Mesenchymal stem cell (in vitro differentiated cells and primary cell): ENCODE data around the gene RARRES1. TPM values are rescaled to one million over a fixed set of nuclear protein-coding genes. Genes with fewer than 3 reads are reported as not detected.
A peak's percentile ranks its signal among the peaks of the same experiment; 100 is the strongest.

ENCODE experiments used
- DNase-seq: peaks from one replicate; pipeline ENCODE4 v3.0.0-alpha.2; 2013
- H2AFZ ChIP-seq: one replicate; pipeline ENCODE4 v1.6.1; 2013; ENCODE audit warnings: low read depth, mild to moderate bottlenecking, control low read depth, inconsistent platforms, low read length, moderate library complexity
- H2AK5ac ChIP-seq: 2 replicates; pipeline ENCODE4 v1.6.1; 2013; ENCODE audit warnings: low read length, moderate library complexity, mild to moderate bottlenecking, inconsistent platforms; ENCODE audit not compliant: severe bottlenecking
- H2BK120ac ChIP-seq: one replicate; pipeline ENCODE4 v1.6.1; 2013; ENCODE audit warnings: low read depth, mild to moderate bottlenecking, inconsistent platforms, low read length, moderate library complexity
- H2BK12ac ChIP-seq, 2 experiments: one replicate each; pipeline ENCODE4 v1.6.1; 2013; ENCODE audit warnings: inconsistent platforms in 2 of 2, low read length in 2 of 2, mild to moderate bottlenecking in 2 of 2, moderate library complexity in 2 of 2, control low read depth in 1 of 2
- H2BK15ac ChIP-seq: one replicate; pipeline ENCODE4 v1.6.1; 2013; ENCODE audit warnings: mild to moderate bottlenecking, low read depth, inconsistent platforms; ENCODE audit not compliant: poor library complexity, severe bottlenecking
- H2BK5ac ChIP-seq: 2 replicates; pipeline ENCODE4 v1.6.1; 2013; ENCODE audit warnings: low read depth, mild to moderate bottlenecking, low read length, control low read depth, inconsistent platforms; ENCODE audit not compliant: poor library complexity, severe bottlenecking
- H3K14ac ChIP-seq, 2 experiments: one replicate each; pipeline ENCODE4 v1.6.1; 2013; ENCODE audit warnings: inconsistent platforms in 2 of 2, low read length in 2 of 2, control low read depth in 1 of 2, mild to moderate bottlenecking in 1 of 2, moderate library complexity in 1 of 2
- H3K18ac ChIP-seq, 2 experiments: one replicate each; pipeline ENCODE4 v1.6.1; 2013; ENCODE audit warnings: inconsistent platforms in 2 of 2, low read length in 2 of 2, control low read depth in 1 of 2, low read depth in 1 of 2, mild to moderate bottlenecking in 1 of 2
- H3K23ac ChIP-seq, 2 experiments: one replicate each; pipeline ENCODE4 v1.6.1; 2013; ENCODE audit warnings: inconsistent platforms in 2 of 2, low read length in 2 of 2, mild to moderate bottlenecking in 2 of 2, moderate library complexity in 2 of 2, control low read depth in 1 of 2
- H3K27ac ChIP-seq: 2 replicates; pipeline ENCODE4 v1.5.1; 2013; ENCODE audit warnings: mild to moderate bottlenecking, moderate library complexity, low read length, control low read depth, inconsistent platforms; ENCODE audit not compliant: poor library complexity, severe bottlenecking
- H3K27me3 ChIP-seq, 2 experiments: 2 replicates each; pipeline versions ENCODE4 v1.6.1 to v1.7.0; 2013; ENCODE audit warnings: low read length in 2 of 2, mild to moderate bottlenecking in 2 of 2, moderate library complexity in 2 of 2, control low read depth in 1 of 2, inconsistent platforms in 1 of 2; ENCODE audit not compliant: control insufficient read depth in 1 of 2, insufficient read depth in 1 of 2
- H3K36me3 ChIP-seq, 2 experiments: 2 replicates each; pipeline versions ENCODE4 v1.6.1 to v1.7.0; 2013; ENCODE audit warnings: low read length in 2 of 2, control low read depth in 1 of 2, inconsistent platforms in 1 of 2, low read depth in 1 of 2, mild to moderate bottlenecking in 1 of 2; ENCODE audit not compliant: insufficient read depth in 2 of 2, control insufficient read depth in 1 of 2
- H3K4ac ChIP-seq, 2 experiments: one replicate each; pipeline ENCODE4 v1.6.1; 2013; ENCODE audit warnings: inconsistent platforms in 2 of 2, low read length in 2 of 2, mild to moderate bottlenecking in 2 of 2, moderate library complexity in 2 of 2, control low read depth in 1 of 2, low read depth in 1 of 2
- H3K4me1 ChIP-seq: 2 replicates; pipeline ENCODE4 v1.6.1; 2013; ENCODE audit warnings: low read depth, low read length, control low read depth; ENCODE audit not compliant: control insufficient read depth, insufficient read depth
- H3K4me2 ChIP-seq: 2 replicates; pipeline ENCODE4 v1.6.1; 2013; ENCODE audit warnings: low read length, mild to moderate bottlenecking, inconsistent platforms; ENCODE audit not compliant: poor library complexity, severe bottlenecking
- H3K4me3 ChIP-seq, 2 experiments: 2 replicates each; pipeline versions ENCODE4 v1.5.1 to v1.7.0; 2013; ENCODE audit warnings: low read length in 2 of 2, mild to moderate bottlenecking in 2 of 2, control low read depth in 1 of 2, low read depth in 1 of 2; ENCODE audit not compliant: insufficient read depth in 1 of 2
- H3K79me1 ChIP-seq: replicated peaks from 2 replicates; pipeline ENCODE4 v1.6.1; 2013; ENCODE audit warnings: mild to moderate bottlenecking, control low read depth, low read length, inconsistent platforms; ENCODE audit not compliant: poor library complexity, severe bottlenecking
- H3K9ac ChIP-seq: 2 replicates; pipeline ENCODE4 v1.7.0; 2013; ENCODE audit warnings: mild to moderate bottlenecking, low read length, moderate library complexity
- H3K9me3 ChIP-seq: 2 replicates; pipeline ENCODE4 v1.7.0; 2013; ENCODE audit warnings: mild to moderate bottlenecking, low read length; ENCODE audit not compliant: control insufficient read depth
- H4K8ac ChIP-seq: one replicate; pipeline ENCODE4 v1.6.1; 2013; ENCODE audit warnings: inconsistent platforms, mild to moderate bottlenecking, low read length, moderate library complexity
- H4K91ac ChIP-seq: one replicate; pipeline ENCODE4 v1.6.1; 2013; ENCODE audit warnings: mild to moderate bottlenecking, low read length, inconsistent platforms
- WGBS: methylation state at CpG from one replicate; pipeline ENCODE4 v1.1.7; 2013; ENCODE audit warnings: mixed read lengths; 5-methylcytosine and 5-hydroxymethylcytosine counted together
- polyA plus RNA-seq, 2 experiments: library from polyadenylated mRNA; stranded (reverse); fragments of 200-250 nt; gene quantifications; one replicate each; pipeline ENCODE4 v1.2.3, GENCODE V29; 2013

RARRES1 gene
- 1.3 TPM for polyA plus RNA-seq (2013, experiment 1 of 2)
- polyA plus RNA-seq (2013, experiment 2 of 2), result 0.63 TPM

GRCh38 chr3:158731938-158732855 is at the start of gene RARRES1:
RARRES1 (minus strand) TSS chr3:158732457; CDS start chr3:158732415, 42 bp downstream.
- Histone ChIP-seq H2AFZ (peak within 1 kb of the TSS; percentile 73), H3K36me3 (peaks cover 3 to 4% of the 10 kb centered on the region in 2 experiments), H3K9ac (peak within 1 kb of the TSS; percentile 79), H3K9me3 (peaks cover 12% of the 10 kb centered on the region), H3K18ac (peak within 1 kb of the TSS; percentile 86 to 96), H3K4me3 (peak within 1 kb of the TSS; percentile 73 to 81), H3K79me1 (peaks cover 4% of the 10 kb centered on the region), H4K8ac (peak within 1 kb of the TSS; percentile 90), H3K14ac (peak within 1 kb of the TSS; percentile 16 to 90), H2BK5ac (no peak within 1 kb of the TSS), H2BK120ac (no peak within 1 kb of the TSS), H2BK12ac (peak within 1 kb of the TSS; percentile 1 to 52), H2BK15ac (peak within 1 kb of the TSS; percentile 62), H4K91ac (peak within 1 kb of the TSS; percentile 97), H3K27me3 (peaks cover 0 to 3% of the 10 kb centered on the region in 2 experiments), H3K23ac (peak within 1 kb of the TSS in 1 of 2 experiments; percentile 78), H2AK5ac (no peak within 1 kb of the TSS), H3K4me1 (peaks cover 12% of the 10 kb centered on the region), H3K4me2 (peak within 1 kb of the TSS; percentile 97), H3K27ac (no peak within 1 kb of the TSS), H3K4ac (peak within 1 kb of the TSS; percentile 69 to 71)
- peak; percentile 75 for DNase-seq
- WGBS, result 3% methylated on average over 89 of the region's 101 CpGs

GRCh38 chr3:158781849-158782248 is 49.6 kb upstream of the RARRES1 start:
- H3K27ac ChIP-seq, result no peak overlapping the region
- no peak overlapping the region for H3K4me3 ChIP-seq
- H2AFZ ChIP-seq, result no peak overlapping the region
- H2BK12ac ChIP-seq, result no peak overlapping the region
- peaks cover 5% of the 10 kb centered on the region for H3K9me3 ChIP-seq
- no peak overlapping the region for H3K18ac ChIP-seq
- H2BK15ac ChIP-seq, result no peak overlapping the region
- no peak overlapping the region for H4K91ac ChIP-seq
- H4K8ac ChIP-seq, result no peak overlapping the region
- H2AK5ac ChIP-seq, result no peak overlapping the region
- WGBS, result no CpG with 5 or more reads among the region's 1 CpG
- no peak overlapping the region for H3K9ac ChIP-seq
- H3K4me1 ChIP-seq, result no peaks in the 10 kb centered on the region
- H3K23ac ChIP-seq, result no peak overlapping the region
- H3K36me3 ChIP-seq, result no peaks in the 10 kb centered on the region
- H3K27me3 ChIP-seq, result no peaks in the 10 kb centered on the region
- no peak overlapping the region for H3K14ac ChIP-seq
- H2BK5ac ChIP-seq, result no peak overlapping the region
- no peaks in the 10 kb centered on the region for H3K79me1 ChIP-seq
- DNase-seq, result no peak
- H3K4ac ChIP-seq, result no peak overlapping the region
- H3K4me2 ChIP-seq, result no peak overlapping the region
- no peak overlapping the region for H2BK120ac ChIP-seq

- no peak overlapping the region for H3K9ac ChIP-seq
- no peak overlapping the region for H2BK120ac ChIP-seq
- DNase-seq, result no peak
- no peaks in the 10 kb centered on the region for H3K79me1 ChIP-seq
- WGBS, result 96% methylated on average over 2 of the region's 2 CpGs
- H4K91ac ChIP-seq, result no peak overlapping the region
- H2BK5ac ChIP-seq, result no peak overlapping the region
- H2AFZ ChIP-seq, result no peak overlapping the region
- no peaks in the 10 kb centered on the region for H3K36me3 ChIP-seq
- no peak overlapping the region for H4K8ac ChIP-seq
- H3K27me3 ChIP-seq, result no peaks in the 10 kb centered on the region
- no peak overlapping the region for H3K4me2 ChIP-seq
- no peak overlapping the region for H2BK12ac ChIP-seq
- H3K9me3 ChIP-seq, result peaks cover 4% of the 10 kb centered on the region
- H3K4me3 ChIP-seq, result no peak overlapping the region
- H2BK15ac ChIP-seq, result no peak overlapping the region
- no peak overlapping the region for H3K14ac ChIP-seq
- no peak overlapping the region for H3K23ac ChIP-seq
- H3K18ac ChIP-seq, result no peak overlapping the region
- H3K4me1 ChIP-seq, result peaks cover 1% of the 10 kb centered on the region
- H3K27ac ChIP-seq, result no peak overlapping the region
- H2AK5ac ChIP-seq, result no peak overlapping the region
- H3K4ac ChIP-seq, result no peak overlapping the region
Observed at GRCh38 chr3:158781191-158781590, 48.9 kb upstream of the RARRES1 start.

- H2AFZ ChIP-seq, result no peak overlapping the region
- no peak overlapping the region for H3K14ac ChIP-seq
- no peak overlapping the region for H2AK5ac ChIP-seq
- WGBS, result no CpG with 5 or more reads among the region's 1 CpG
- H2BK5ac ChIP-seq, result no peak overlapping the region
- H2BK120ac ChIP-seq, result no peak overlapping the region
- DNase-seq, result no peak
- no peak overlapping the region for H3K4me3 ChIP-seq
- H4K91ac ChIP-seq, result no peak overlapping the region
- no peak overlapping the region for H2BK12ac ChIP-seq
- H3K23ac ChIP-seq, result no peak overlapping the region
- no peaks in the 10 kb centered on the region for H3K36me3 ChIP-seq
- no peak overlapping the region for H3K9ac ChIP-seq
- no peak overlapping the region for H2BK15ac ChIP-seq
- H3K27ac ChIP-seq, result no peak overlapping the region
- no peaks in the 10 kb centered on the region for H3K27me3 ChIP-seq
- no peak overlapping the region for H4K8ac ChIP-seq
- no peak overlapping the region for H3K4me2 ChIP-seq
- H3K79me1 ChIP-seq, result no peaks in the 10 kb centered on the region
- peaks cover under 1% of the 10 kb centered on the region for H3K9me3 ChIP-seq
- H3K4me1 ChIP-seq, result peaks cover 1% of the 10 kb centered on the region
- H3K18ac ChIP-seq, result no peak overlapping the region
- no peak overlapping the region for H3K4ac ChIP-seq
Observed at GRCh38 chr3:158780766-158781165, 48.5 kb upstream of the RARRES1 start.
